Body of pancreas (tissue), 4 donors: Measurements from ENCODE around the gene KIRREL3.

Source experiments
- CTCF ChIP-seq, 7 experiments: fragments of 450-650 bp in 4 of 7; fragments of 200-600 bp in 3 of 7; sonication (generic) in 3 of 7; IDR thresholded peaks; one replicate each; pipeline ENCODE4 v1.5.1; 2016 to 2019; ENCODE audit warnings: antibody characterized with exemption in 7 of 7
- POLR2A ChIP-seq, 3 donors: fragments of 450-650 bp; IDR thresholded peaks; one replicate each; pipeline ENCODE4 v1.6.1; 2016; ENCODE audit warnings: antibody characterized with exemption in 3 of 3, mild to moderate bottlenecking in 2 of 3

GRCh38 chr11:126583101-126583500, 417.5 kb downstream of the KIRREL3 start:
- TF ChIP-seq CTCF (IDR thresholded peaks at IDR 0.05) (no peak), POLR2A (IDR thresholded peaks at IDR 0.05) (no peak)
